ENCODE data around the gene PEDS1.
"Not testable (repeated sequence)": the region's sequence is repeated elsewhere in the genome, so short reads cannot be mapped to it uniquely, and the experiment has no call there.

The PEDS1 gene

DNA sequence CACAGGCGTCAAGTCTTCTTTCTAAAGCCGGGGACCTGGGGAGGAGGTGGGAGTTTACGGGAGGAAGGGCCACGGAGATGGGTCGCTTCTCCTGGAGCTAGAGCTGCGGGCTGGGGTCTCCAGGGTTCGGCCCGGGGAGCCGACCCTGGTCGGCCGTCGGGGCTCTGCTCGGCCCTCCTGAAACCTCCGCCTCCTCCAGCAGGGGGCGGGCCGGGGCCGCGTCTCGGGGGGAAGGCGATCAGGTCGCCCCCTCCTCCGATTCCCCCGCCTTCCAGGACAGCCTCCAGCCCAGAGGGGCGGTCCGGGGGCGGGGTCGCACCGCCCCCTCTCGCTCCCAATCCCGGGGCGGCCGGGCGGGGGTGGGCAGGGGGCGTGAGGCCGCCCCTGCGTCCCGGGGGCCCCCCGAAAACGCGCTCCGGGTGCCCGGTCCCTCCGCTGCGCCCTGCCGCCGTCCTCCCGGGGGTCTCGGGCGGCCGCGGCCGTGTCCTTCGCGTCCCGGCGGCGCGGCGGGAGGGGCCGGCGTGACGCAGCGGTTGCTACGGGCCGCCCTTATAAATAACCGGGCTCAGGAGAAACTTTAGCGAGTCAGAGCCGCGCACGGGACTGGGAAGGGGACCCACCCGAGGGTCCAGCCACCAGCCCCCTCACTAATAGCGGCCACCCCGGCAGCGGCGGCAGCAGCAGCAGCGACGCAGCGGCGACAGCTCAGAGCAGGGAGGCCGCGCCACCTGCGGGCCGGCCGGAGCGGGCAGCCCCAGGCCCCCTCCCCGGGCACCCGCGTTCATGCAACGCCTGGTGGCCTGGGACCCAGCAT lies 36.9 kb upstream of the PEDS1 start, which contains the start of gene CEBPB:
CEBPB (plus strand) TSS at position 580 of the 814 bp plus-strand sequence; CDS start at position 784, 204 bp downstream.
- DNase-seq (ENCODE audit: low read depth in 2 of 2), result peak; percentile 60 to 80

DNA sequence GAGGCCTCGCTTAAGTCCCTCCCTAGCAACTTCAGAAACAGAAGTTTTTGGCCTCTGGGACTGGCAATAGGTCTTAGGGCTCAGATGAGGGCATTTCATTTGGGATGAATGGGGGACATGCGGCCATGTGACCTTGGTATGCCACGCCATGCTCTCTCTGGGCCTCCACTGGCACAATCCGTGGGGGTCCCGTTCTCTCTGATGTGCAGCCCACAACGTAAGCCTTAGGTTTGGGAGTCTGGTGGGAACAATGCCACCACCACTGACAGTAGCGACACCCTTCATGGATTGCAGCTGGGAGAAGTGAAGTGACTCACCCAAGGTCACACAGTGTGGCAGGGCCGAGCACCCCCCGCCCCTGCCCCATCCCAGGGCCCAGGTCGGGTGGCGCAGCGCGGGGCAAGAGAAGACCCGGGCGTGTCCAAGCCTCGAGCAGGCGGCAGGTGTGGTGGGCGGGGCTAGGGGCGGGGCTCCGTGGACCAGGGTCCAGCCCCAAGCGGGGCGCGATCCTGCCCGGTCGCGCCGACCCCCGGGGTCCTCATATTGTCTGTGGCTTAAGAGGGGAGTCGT lies 36.2 kb upstream of the PEDS1 start:
- peak in 1 of 2 donors; percentile 27 for DNase-seq (ENCODE audit: low read depth in 2 of 2)

DNA sequence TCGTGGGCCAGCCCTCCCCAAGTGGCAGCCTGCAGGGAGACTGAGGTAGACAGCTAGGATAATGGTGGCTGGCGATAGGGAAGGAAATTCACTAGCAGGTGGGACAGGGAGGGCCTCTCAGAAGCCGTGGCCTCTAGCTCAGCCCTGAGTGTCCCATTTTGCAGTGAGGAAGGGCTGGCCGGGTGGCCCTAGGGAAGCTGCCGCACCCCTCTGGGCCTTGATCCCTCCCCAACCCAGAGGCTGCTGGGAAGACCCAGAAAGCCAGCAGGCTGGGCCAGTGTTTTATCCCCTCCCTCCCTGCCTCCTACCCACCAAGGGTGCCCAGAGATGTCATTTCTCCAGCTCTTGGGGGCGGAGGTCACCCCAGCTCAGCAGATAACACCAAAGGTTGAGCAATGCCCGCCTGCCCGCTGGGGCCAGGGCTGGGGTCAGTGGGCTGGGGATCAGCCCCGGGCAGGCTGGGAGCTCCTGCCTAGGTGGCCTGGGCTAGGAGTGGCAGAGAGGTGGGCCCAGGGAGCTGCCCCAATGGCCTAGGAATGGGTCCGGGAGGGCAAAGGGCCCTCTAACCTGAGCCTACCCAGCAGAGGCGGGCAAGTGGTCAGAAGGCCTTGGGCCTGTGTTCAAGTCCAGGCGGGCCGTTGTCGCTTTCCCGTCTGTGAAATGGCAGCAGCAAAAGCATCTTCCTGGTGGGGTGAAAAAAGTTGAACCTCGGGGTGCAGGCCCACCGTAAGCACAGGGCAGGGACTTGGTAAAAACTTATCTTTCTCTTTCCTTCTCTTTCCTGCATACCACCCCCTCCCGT lies 35.6 kb upstream of the PEDS1 start:
- DNase-seq (ENCODE audit: low read depth in 2 of 2), result no peak

DNA sequence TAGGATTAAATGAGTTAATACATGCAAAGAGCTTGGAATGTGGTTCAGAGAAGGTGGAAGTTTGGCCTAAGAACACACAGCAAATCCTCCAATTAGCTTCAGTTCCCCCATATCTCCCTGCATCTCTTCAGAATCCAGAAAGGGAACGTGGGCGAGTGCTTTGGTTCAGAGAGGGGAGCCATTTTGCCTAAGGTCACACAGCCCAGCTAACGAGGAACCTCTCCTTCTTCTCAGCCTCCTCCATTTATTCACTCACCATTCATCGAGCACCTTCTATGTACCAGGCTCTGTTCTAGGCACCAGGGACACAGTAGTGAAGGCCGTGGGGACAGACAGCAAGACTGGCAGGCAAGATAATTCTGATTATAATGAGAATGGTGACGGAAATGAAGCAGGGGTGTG lies 34.8 kb upstream of the PEDS1 start:
- no peak for DNase-seq (ENCODE audit: low read depth in 2 of 2)

DNA sequence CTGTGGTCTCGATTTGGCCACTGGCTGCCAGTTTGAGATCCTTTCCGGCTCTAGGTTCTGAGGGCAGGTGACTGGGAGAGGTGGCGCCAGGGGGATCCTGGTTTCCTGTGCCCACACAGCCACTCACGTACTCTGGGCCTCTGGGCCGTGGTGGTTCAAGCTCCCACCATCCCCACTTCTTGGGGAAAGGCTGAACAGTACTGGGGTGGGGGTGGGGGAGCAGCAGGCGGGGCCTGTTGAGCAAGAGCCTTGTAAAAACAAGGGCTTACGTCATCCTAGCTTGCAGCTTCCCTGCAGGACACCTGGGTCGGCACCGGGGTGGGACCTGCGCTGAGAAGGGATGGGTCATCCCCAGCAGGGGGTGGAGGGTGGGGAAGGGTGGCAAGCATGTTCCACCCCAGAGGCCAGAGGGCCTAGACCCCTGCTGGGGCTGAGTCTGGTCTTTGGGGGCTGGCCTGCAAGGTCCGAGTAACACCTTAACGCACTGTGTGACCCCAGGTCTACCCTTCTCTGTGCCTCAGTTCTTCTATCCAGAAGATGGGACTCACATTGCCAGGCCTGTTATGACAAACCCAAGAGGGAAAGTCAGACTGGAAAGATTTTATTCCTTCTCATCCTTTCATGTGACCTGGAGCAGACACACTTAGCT lies 34.0 kb upstream of the PEDS1 start:
- DNase-seq (ENCODE audit: low read depth in 2 of 2), result no peak

DNA sequence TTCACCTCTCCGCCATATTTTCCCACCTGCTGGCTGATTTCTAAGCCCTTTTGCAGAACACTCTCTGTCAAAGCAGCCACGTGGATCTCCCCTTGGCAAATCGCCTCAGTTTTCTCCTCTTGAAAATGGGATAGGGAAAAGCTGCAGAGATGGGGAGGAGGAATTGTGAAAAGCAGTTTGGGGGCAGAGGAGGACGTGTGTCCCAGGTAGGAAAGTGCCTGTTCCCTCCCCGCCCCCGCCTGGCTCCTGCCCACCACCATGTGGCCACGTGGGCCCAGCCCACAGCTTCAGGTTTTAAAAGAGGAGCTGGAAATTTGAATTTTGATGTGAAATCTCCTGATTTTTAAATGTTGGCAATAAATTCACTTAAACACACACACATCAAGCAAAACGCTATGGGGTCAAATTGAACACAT lies 33.5 kb upstream of the PEDS1 start:
- DNase-seq (ENCODE audit: low read depth in 2 of 2), result no peak

DNA sequence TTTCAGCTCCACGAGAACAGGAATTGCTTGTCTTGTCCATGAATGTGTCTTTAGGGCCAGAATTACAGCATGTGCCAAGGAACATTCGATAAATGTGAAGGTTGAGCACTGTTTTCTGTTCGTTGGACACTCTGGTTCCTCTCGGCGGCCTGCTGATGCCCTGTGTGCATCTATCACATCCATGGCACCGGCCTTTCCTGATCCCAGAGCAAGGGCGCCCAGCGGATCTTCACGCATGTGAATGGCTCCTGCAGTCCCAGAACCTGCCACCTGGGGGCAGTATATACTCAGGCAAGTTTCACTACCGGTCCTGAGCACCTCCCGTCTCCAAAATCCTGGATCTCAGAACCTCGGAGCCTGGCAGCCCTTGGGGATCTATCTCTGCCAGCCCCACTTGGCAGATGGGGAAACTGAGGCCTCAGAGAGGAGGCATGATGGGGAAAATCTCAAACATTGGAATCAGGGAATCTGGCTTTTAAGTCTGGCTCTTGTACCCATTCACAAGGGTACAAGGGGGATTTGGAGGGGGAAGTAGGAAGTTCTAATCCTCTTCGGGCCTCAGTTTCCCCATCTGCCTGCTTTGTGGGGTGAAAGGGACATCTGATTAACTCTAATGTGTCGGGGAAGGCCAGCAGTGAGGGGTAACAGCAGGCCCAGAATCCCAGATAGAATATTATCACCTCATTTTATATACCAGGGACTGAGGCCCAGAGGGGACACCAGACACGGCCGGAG lies 32.8 kb upstream of the PEDS1 start:
- DNase-seq (ENCODE audit: low read depth in 2 of 2), result peak; percentile 66 to 73

DNA sequence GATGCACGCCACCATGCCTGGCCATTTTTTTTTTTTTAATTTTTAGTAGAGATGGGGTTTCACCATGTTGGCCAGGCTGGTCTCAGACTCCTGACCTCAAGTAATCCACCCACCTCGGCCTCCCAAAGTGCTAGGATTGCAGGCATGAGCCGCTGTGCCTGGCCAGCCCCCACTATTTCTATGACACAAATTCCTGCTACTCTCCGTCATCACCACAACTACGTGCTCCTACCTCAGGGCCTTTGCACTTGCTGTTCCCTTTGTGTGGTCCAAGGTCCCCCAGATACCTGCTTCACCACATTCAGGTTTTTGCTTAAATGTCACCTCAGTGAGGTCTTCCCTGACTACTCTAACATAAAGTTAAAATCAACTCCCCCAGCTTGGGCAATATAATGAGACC lies 31.9 kb upstream of the PEDS1 start:
- DNase-seq (ENCODE audit: low read depth in 2 of 2), result no peak

DNA sequence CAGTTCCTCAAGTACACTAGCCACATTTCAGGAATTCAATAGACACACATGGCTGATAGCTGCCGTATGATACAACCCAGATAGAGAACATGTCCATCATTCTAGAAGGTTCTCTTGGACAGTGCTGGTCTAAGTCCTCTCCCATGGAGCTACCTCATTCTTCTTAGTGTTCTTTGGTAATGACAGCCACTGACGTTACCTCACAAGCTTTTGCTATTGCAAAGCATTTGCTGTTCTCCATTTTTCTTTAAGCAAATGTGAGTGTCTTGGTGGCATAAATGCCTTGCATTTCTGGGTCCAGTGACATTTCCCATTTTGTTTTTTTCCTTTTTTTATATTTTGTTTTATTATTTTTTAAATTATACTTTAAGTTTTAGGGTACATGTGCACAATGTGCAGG lies 28.8 kb upstream of the PEDS1 start:
- DNase-seq (ENCODE audit: low read depth in 2 of 2), result no peak

DNA sequence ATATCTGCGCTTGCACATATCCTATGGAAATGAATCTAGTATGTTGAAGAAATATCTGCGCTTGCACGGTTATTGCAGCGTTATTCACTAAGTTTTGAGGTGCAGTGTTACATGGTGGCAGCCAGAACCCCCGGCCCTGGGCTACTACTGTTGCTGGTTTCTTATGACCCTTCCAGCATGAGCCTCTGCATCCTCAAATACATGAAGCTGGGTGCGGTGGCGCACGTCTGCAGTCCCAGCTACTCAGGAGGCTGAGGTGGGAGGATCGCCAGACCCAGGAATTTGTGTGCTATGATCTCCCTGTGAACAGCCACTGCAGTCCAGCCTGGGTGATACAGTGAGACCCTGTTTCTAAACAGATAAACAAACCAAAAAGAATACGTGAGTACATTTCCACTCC lies 27.8 kb upstream of the PEDS1 start:
- DNase-seq (ENCODE audit: low read depth in 2 of 2), result no peak

DNA sequence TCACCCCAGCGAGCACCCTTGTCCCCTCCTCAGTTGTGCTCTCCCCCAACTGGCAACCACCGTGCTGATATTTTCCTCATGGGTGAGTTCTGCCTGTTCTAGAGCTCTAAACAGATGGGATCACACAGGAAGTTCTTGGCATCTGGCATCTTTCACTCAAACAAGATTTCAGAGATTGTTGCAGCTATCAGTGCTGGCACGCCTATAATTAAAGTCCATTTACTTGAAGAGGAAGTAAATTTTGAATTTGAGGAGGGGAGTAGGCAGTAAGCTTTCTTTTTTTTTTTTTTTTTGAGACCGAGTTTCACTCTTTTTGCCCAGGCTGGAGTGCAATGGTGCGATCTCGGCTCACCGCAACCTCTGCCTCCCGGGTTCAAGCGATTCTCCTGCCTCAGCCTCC lies 25.1 kb upstream of the PEDS1 start:
- DNase-seq (ENCODE audit: low read depth in 2 of 2), result not testable (repeated sequence)

DNA sequence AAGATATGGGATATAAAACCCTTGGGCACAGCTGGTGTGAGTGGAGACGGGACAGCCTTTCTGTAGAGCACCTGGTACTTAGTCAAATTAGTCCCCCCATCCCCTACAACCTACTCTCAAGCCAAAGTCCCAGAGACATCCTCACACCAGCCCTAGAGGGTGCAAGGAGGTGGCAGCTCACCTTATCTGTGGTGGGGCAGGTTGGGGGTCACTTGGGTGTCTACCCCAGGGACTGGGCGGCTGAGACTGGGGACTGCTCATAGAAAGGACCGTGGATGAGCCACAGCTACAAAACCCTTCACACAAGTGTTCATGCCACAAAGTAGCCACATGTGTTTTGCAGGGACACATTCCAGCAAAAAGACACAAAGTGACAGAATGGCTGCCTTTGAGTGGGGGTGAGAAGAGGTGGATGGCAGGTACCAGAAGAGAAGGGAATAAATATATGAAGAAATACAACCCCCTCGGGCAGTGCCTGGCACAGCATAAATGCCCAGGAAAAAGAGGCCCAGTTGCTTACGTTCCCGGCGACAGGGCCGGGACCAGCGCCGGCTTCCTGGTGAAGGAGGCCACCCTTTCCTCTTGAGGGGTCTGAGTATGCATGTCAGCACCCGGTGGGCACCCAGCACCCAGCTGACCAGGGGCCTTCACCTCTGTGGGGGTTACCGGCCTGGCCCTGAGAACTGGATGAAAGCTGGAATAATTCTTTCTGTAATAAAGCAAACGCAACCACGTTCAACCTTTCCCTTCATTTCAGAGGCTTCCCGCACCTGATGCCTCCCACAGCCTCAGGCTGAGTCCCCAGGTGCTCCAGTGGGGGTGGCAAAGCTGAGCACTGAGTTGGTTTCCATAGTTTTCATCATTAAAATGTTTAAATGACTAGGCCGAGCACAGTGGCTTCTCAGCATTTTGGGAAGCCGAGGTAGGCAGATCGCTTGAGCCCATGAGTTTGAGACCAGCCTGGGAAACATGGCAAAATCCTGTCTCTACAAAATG lies 22.7 kb upstream of the PEDS1 start:
- DNase-seq (ENCODE audit: low read depth in 2 of 2), result no peak

DNA sequence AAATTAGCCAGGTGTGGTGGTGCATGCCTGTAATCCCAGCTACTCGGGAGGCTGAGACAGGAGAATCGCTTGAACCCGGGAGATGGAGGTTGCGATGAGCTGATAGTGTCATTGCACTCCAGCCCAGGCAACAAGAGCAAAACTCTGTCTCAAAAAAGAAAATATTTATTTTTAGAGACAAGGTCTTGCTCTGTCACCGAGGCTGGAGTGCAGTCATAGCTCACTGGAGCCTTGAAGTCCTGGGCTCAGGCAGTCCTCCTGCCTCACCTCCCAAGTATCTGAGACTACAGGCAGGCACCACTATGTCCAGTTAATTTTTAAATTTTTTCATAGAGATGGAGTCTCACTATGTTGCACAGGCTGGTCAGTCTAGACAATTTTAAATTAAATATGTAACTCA lies 20.9 kb upstream of the PEDS1 start:
- no peak for DNase-seq (ENCODE audit: low read depth in 2 of 2)

DNA sequence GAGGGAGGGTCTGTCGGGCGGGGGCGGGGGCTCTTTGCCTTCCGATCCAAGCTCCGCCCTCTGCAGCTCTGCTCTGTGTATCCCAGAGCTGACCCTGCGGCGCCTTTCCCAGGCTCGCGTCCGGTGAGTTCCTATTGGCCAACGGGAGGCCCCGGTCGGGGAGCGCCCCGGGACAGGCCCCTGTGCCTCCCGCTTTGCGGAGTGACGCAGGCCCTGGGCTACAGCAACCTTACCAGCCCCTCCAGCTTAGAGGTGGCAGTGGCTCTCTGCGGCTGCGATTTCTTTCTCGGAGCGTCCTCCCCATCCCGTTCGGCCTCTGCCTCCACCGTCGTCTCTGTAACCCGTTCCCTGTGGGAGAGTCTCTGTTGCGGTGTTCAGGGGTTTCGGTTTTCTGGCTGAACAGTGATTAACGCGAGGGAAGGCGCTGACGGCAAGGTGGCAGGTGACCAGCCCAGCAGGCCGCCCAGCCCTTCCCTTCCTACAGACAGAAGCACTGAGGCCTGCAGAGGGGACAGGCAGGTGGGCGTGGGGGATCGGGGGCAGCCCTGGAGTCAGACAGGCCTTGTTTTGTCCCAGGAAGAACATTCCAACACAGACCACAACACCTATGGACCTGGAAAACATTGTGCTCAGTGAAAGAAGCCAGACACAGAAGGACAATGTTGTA lies 19.0 kb upstream of the PEDS1 start:
- no peak for DNase-seq (ENCODE audit: low read depth in 2 of 2)

DNA sequence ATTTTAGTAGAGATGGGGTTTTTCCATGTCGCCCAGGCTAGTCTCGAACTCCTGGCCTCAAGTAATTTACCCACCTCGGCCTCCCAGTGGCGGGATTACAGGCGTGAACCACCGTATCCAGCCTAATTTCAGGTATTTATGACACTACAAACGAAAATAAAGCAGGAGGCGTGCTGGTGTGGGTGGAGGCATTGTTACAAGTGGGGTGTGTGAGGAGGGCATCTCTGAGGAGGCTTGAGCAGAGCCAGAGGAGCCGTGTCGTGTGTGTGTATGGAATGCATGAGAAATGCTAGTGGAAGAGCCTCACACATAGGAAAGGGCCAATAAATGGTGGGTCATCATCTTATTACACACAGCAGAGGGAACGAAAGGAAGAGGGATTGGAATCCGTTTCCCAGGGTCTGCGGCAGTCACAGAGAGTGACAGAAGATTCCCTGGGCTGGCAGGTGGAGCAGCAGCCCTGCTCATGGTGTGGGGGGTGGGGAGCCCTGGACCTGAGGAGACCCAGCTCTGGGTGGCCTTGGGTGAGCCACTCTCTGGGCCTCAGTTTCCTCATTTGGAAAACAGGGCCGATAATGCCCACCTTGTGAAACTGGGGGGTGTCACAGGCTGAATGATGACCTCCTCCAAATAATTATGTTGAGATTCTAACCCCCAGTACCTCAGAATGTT lies 17.2 kb upstream of the PEDS1 start:
- DNase-seq (ENCODE audit: low read depth in 2 of 2), result no peak

DNA sequence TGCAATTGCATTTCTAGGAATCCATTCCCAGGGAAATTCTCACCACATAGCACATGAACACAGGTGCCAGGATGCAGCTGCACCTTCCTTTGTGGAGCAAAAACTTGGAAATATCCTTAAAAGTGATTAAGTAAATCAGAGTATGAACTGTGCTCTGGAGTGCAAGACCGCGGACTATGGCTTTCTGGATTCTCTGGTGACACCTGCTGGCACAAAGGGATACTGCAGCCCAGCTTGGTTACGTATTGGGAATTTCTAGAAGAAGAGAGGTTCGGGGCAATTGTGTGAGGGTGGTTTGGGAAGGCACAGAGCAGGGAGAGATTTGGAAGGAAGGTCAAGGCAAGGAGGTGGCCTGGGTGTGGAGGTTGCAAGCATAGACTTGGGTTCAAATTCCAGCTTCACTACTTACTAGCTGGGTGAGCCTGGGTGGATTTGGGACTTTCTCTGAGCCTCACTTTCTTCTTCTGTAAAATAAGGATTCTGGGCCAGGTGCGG lies 15.9 kb upstream of the PEDS1 start:
- DNase-seq (ENCODE audit: low read depth in 2 of 2), result peak; percentile 56 to 72

DNA sequence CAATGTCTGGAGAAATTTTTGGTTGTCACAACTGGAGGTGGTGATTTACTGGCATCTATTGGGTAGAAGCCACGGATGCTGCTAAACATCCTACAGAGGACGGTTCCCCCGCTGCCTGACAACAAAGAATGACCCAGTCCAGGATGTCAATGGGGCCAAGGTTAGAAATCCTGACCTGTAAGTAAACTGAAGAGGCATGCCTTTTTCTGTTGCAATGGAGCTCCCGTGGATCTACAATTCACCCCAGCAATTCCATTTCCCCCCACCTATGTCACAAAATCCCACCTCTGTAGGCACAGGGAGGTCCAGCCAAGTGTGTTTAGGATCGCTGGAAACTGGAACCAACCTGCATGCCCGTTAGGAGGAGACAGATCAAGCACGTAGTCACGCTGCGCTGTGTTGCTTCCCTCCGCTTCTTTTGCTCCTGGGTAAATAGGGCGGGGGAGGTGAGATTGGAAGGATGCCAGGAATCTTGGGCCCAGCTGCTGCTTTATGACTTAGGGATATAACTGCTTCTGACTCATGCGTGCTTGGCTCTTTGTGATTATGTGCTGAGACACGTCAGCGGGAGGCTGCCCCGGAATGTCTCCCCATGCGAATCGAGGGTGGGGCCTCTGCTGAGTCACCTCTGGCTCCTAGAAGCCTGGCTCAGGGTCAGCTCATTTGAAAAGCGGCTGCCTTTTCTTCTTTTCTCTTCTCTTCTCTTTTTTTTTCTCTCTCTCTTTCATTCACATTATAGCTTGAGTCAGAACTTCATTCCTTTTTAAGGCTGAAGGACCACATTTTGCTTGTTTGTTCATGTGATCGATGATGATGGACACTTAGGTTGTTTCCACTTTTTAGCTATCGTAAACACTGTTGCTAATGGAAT lies 12.4 kb upstream of the PEDS1 start:
- DNase-seq (ENCODE audit: low read depth in 2 of 2), result peak; percentile 83 to 84

All from stimulated activated CD8-positive, alpha-beta memory T cell treated with anti-CD3 and anti-CD28 coated beads, Interleukin-7, amount 100 ng/mL, for 4 hours (primary cell).